GM12891 (cell line): ENCODE data around the gene HDDC2.
A peak's percentile ranks its signal among the peaks of the same experiment; 100 is the strongest.

ENCODE experiments used
- POLR2A ChIP-seq: IDR thresholded peaks from 2 replicates; pipeline ENCODE4 v1.6.1; 2011; ENCODE audit warnings: low read depth, low read length, control low read depth
- POLR2AphosphoS5 ChIP-seq: IDR thresholded peaks from 2 replicates; pipeline ENCODE4 v1.6.1; 2011; ENCODE audit warnings: low read depth, low read length, control low read depth
- POU2F2 ChIP-seq: IDR thresholded peaks from 2 replicates; pipeline ENCODE4 v1.6.1; 2011; ENCODE audit warnings: low read depth, mild to moderate bottlenecking, control low read depth, low read length, moderate library complexity
- SPI1 ChIP-seq: IDR thresholded peaks from 2 replicates; pipeline ENCODE4 v1.6.1; 2011; ENCODE audit warnings: low read depth, low read length, control low read depth
- TAF1 ChIP-seq: IDR thresholded peaks from 2 replicates; pipeline ENCODE4 v1.6.1; 2011; ENCODE audit warnings: low read depth, low read length, control low read depth

- TF ChIP-seq POLR2AphosphoS5 (no peak), SPI1 (peak; percentile 50; the same call in 1 of the 2 replicates), POLR2A (no peak), TAF1 (no peak), POU2F2 (no peak)
Measured at GRCh38 chr6:125314009-125314581, 12.3 kb upstream of the HDDC2 start.
